NCI-H748 (cell line): ENCODE results near the gene GCSAM.
A peak's percentile ranks its signal among the peaks of the same experiment; 100 is the strongest.

Experiments
- DNase-seq: peaks from one replicate; lab custom pipeline; 2025; ENCODE audit not compliant: unreplicated experiment; lab: John Stamatoyannopoulos, UW

GCSAM gene

DNA sequence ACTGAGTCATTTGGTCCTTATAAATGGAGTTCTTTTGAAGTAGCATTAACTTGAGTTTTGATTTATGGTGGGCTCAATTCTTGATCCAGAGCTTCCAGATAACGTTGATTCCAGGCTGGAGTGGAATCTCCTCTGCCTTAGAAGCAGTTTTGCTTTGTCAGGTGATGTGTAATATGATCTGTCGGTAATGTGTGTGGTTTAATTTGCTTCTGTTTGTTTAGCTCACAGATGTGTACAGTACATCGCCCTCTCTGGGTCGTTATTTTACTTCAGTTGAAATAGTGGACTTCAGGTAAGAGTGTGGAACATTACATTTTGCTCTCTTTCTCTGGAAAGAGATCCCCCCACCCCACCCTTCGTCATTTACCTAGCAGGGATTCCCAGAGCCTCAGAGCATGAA lies 23.7 kb downstream of the GCSAM start:
- peak; percentile 85 for DNase-seq

DNA sequence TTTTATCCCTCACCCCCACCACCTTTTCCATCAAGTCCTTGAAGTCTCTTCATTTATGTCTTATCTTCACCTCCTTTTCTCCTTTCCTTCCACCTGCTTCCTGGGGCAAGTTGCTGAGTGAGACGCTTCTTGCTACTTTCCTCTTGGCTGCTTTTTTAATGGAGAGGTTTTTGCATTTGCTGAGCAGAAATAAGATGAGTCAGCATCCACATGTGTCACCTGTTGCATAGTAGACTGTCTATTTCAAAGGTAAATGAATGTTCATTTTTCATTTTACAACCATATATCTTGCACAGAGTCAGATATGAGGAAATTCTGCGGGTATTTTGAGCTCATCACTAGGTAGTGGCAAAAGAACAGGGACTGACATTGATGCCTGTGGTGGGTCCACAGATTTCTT lies 28.3 kb downstream of the GCSAM start:
- no peak for DNase-seq

DNA sequence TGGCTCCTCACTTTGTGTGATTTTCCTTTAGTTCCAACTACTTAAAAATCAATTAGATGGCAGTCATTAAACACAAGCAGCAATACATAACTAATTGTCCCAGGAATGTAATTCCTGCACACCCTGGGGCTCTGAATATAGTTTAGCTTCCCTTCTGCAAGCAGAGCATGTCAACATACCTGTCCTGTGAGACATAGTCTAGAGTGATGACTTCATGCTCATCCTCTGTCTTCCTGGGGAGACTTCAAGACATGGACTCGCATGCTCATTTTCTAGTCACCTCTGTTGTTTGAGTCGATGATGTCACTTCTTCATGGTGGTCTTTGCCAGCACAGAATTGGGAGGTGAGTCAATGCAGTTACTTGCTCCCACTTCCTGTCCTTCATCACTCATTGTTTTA lies 31.1 kb downstream of the GCSAM start:
- no peak for DNase-seq

- DNase-seq = peak; percentile 62
These were observed 35.7 kb downstream of the GCSAM start for GRCh38 chr3:112097378-112097777.

GRCh38 chr3:112096176-112096575 lies 36.9 kb downstream of the GCSAM start:
- no peak for DNase-seq

DNA sequence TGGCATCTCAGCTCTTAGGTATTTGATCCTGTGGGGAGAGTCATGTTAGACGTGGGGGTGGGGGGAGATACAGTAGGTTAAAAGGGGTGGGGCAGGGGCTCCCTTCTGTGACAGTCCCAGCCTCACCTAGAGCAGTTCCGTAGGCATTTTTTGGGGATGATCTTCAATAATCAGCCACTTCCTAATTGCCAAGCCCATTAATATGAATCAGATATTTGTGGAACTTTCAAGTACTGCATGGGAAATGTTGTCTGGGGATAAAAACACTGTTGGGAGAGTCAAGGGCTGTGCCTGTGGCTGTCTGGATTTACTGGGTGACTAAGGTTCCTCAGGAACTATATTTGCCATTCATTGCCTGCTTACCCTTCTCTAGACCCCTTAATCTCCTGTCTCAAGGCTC lies 37.3 kb downstream of the GCSAM start:
- DNase-seq = no peak

- DNase-seq = no peak
These were observed 39.9 kb downstream of the GCSAM start for GRCh38 chr3:112093180-112093522.

- DNase-seq = no peak
These were observed 40.4 kb downstream of the GCSAM start for GRCh38 chr3:112092496-112093179.

- peak; percentile 28 for DNase-seq
These were observed 42.0 kb downstream of the GCSAM start for GRCh38 chr3:112090887-112091586.

- peak; percentile 25 for DNase-seq
These were observed 42.8 kb downstream of the GCSAM start for GRCh38 chr3:112089956-112090886.

DNA sequence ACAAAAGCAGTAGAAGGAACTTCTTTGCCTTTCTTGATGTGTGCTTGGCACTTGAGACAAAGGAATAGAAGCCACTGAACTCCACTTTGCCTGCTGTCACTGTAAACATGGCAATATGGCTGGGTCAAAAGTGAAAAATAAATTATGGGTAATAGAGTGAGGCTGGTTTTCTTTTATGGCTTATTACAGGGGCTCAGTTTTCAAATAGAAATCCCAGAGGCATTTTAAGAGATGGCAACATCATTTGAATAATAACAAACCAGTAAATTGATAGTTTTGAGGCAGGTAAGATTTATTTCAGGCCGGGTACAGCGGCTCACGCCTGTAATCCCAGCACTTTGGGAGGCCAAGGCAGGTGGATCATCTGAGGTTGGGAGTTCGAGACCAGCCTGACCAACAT lies 44.1 kb downstream of the GCSAM start:
- DNase-seq = no peak

GRCh38 chr3:112087746-112088145 lies 45.3 kb downstream of the GCSAM start:
- no peak for DNase-seq

GRCh38 chr3:112086875-112087524 lies 46.0 kb downstream of the GCSAM start:
- peak; percentile 23 for DNase-seq

- DNase-seq = peak; percentile 89
These were observed 46.8 kb downstream of the GCSAM start, which contains the start of gene C3orf52 for GRCh38 chr3:112086076-112086854. Gene C3orf52 (plus strand): TSS chr3:112086389. CDS start chr3:112086408, 19 bp downstream.

- DNase-seq = peak; percentile 37
These were observed 47.3 kb downstream of the GCSAM start for GRCh38 chr3:112085735-112086075.

DNA sequence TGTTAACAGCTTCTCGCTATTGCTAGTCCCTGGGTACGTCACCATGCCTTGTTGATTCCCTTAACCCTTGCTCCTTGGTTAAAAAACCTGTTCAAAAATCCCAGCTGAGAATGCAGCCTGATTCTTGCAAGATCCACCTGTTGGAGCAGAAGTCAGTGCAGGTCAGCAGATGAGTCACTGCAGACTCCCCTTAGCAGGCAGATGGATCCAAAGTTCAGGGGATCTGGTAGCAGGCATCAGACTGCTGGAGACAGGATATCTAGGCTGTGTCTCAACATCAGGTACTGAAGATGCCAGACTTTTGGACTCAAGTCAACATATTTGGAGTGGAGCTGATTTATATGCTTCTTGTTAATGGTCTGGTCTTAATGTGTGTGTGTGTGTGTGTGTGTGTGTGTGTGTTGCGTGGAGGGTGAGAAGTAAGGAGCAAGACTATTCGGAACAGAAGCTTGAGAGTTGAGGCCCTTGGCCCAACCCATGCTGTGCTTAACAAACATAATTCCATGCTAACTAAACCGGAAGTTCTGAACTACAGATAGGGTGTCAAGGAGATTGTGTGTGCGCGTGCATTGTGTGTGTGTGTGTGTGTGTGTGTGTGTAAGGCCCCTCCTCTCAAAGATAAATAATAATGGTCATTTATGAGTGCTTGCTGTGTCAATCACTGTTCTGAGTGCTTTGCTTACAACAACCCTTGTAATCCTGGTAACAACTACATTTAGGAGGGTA lies 47.9 kb downstream of the GCSAM start:
- DNase-seq = peak; percentile 29

DNA sequence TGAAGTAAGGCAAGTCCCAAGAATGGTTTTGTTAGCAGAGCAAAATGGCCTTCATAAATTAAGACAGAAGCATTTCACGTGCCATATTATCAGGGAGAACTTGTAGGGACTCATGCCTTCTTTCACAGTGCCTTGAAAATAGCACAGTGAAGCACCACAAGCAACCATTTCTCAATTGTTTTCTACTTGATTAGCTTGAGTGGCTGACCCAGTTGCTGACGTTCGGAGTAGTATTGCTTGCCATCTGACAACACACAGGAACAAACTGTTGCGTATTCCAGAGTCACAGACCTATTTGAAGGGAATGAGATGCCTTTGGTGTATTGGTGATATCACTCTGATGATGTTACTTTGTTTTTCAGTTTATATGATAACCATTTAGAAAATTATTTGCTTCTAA lies 49.8 kb downstream of the GCSAM start:
- DNase-seq = no peak

- no peak for DNase-seq
These were observed 54.6 kb downstream of the GCSAM start for GRCh38 chr3:112078125-112079083.
